HG03066 (cell line): ENCODE measurements around the gene EDN2.

Experiments used
- ATAC-seq: cut with Tn5 transposase; IDR thresholded peaks from one replicate; pipeline ENCODE4 v1.9.1; 2021; ENCODE audit warnings: low read depth; ENCODE audit not compliant: unreplicated experiment

EDN2 gene

GRCh38 chr1:41468122-41468762 lies 16.2 kb downstream of the EDN2 start:
- ATAC-seq: no peak

GRCh38 chr1:41467673-41468072 lies 16.8 kb downstream of the EDN2 start:
- ATAC-seq: no peak

- no peak for ATAC-seq
Measured at GRCh38 chr1:41466146-41466545, 18.3 kb downstream of the EDN2 start.

- ATAC-seq: no peak
Measured at GRCh38 chr1:41465741-41466140, 18.7 kb downstream of the EDN2 start.

GRCh38 chr1:41464885-41465284 lies 19.6 kb downstream of the EDN2 start:
- ATAC-seq: no peak

- ATAC-seq: no peak
Measured at GRCh38 chr1:41463516-41463915, 21.0 kb downstream of the EDN2 start.

- no peak for ATAC-seq
Measured at GRCh38 chr1:41462680-41463004, 21.8 kb downstream of the EDN2 start.

- ATAC-seq: no peak
Measured at GRCh38 chr1:41461790-41462679, 22.4 kb downstream of the EDN2 start.

GRCh38 chr1:41456847-41457540 lies 27.5 kb downstream of the EDN2 start:
- no peak for ATAC-seq

GRCh38 chr1:41455479-41456332 lies 28.8 kb downstream of the EDN2 start:
- ATAC-seq: no peak

GRCh38 chr1:41454406-41454805 lies 30.1 kb downstream of the EDN2 start:
- ATAC-seq: no peak

GRCh38 chr1:41452704-41453290 lies 31.7 kb downstream of the EDN2 start:
- ATAC-seq: no peak

GRCh38 chr1:41450747-41451285 lies 33.7 kb downstream of the EDN2 start:
- ATAC-seq: no peak

GRCh38 chr1:41449326-41449921 lies 35.1 kb downstream of the EDN2 start:
- no peak for ATAC-seq

GRCh38 chr1:41448821-41449220 lies 35.7 kb downstream of the EDN2 start:
- ATAC-seq: no peak

GRCh38 chr1:41447995-41448770 lies 36.3 kb downstream of the EDN2 start:
- ATAC-seq: no peak

GRCh38 chr1:41446851-41447610 lies 37.5 kb downstream of the EDN2 start:
- ATAC-seq: no peak

GRCh38 chr1:41444785-41445184 lies 39.7 kb downstream of the EDN2 start:
- ATAC-seq: no peak
